Measurements from ENCODE around the gene SEC22C.

- TF ChIP-seq CTCF (optimal IDR thresholded peaks at IDR 0.05 in 1 of 3, IDR thresholded peaks at IDR 0.05 in 1 of 3, conservative IDR thresholded peaks at IDR 0.05 in 1 of 3; ENCODE audit: extremely low read depth in 1 of 3, insufficient read depth in 2 of 3, low read length in 3 of 3) (peak in 1 of 3 experiments; percentile 2), EZH2 (IDR thresholded peaks at IDR 0.05; ENCODE audit: low read length) (no peak)
Measured at GRCh38 chr3:42507252-42507651, 74.5 kb downstream of the SEC22C start.

All from keratinocyte (primary cell).